Cortex of kidney (tissue), 1 donor: ENCODE measurements around the gene ATRN.

Experiments
- DNase-seq: peaks from one replicate; lab custom pipeline; 2025; lab: John Stamatoyannopoulos, UW

The ATRN gene

DNA sequence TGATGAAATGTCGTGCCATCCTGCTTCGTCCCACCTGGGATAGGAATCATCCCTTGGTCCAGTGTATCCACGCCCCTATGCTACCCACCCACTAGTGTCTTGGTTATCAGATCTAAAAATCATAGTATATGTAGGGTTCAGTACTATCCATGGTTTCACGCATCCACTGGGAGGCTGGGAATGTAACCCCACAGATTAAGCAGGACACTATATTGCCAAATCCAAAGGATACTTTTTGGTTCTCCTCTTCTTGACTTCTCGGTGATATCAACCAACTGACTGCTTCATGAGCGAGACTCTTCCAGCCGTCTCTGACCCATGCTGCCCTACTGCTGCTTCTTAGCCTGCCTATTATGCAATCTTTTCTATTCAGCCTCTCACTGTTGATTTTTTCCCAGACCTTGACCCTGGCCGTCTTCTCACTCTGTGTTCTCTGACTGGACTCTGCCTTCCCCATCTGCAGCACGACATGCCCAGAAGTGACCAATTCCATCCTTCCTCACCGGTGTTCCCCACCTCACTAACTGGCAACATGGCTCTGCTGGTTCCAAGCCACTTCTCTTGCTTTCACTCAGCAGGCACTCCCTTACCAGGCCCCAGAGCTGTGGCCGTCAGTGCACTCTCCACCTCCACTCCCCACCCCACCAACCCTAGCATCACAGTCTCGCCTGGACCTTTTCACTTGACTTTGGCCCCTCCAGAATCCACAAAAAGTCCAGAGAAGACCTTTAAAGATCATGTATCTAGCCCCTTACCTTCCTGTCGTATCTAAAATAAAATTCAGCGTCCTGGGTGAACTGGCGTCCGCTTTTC lies 157.9 kb downstream of the ATRN start:
- no peak for DNase-seq

- DNase-seq = no peak
Measured at GRCh38 chr20:3629893-3630292, 159.1 kb downstream of the ATRN start.

DNA sequence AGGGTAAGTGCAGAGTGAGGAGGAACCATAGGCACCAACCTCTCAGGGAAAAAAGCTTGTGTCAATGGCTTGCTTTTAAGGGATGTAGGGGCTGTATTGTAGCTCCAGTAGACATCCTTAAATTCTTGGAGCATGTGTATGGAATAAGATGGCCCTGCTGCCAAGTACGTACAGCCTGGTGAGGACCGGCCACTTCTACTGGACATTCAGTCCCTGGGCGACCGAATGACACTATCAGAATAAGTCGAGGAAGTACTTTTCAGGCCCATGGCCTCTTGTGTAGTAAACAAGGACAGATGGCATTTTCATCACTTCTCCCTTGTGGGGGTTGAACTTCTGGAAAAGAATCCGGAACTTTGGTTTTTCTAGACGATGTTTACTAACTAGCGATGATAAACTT lies 159.6 kb downstream of the ATRN start:
- no peak for DNase-seq

DNA sequence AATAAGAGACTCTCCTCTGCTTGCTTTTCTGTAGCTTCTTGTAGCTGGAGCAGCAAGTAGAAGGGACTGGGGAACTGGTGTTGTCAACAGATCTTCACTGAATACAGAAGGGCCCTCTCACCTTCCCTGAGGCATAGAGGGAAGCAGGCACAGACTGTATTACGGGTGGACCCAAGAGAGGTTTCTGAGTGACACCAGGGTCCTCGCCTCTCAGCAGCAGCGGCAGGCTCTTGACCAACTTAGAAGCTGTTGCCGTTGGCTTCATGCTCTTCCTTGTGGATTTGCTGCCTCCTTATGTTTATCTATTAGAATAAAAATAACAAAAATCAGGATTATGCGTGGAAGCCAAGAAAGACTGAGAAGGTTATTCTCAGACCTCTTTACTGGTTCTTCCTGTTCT lies 160.7 kb downstream of the ATRN start:
- no peak for DNase-seq

- no peak for DNase-seq
Measured at GRCh38 chr20:3632311-3633004, 161.6 kb downstream of the ATRN start.

- DNase-seq = no peak
Measured at GRCh38 chr20:3633913-3634478, 163.2 kb downstream of the ATRN start.

DNA sequence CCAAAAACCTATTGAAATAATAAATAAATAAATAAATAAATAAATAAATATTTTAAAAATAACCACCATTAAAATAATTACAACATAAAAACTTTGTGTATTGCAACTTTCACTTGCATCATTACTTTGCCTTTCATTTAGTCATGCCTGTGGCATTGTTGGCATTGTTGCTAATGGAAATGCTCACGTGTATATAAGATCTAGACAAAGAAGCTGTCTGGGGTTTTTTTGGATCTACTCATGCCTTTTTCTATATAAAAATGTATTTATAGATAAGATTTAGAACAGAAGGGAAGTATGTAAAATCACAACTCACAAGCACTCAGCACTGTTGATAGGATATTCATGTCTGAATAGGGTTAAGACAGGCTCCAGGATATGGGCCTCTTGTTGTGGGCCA lies 164.5 kb downstream of the ATRN start:
- DNase-seq = no peak

DNA sequence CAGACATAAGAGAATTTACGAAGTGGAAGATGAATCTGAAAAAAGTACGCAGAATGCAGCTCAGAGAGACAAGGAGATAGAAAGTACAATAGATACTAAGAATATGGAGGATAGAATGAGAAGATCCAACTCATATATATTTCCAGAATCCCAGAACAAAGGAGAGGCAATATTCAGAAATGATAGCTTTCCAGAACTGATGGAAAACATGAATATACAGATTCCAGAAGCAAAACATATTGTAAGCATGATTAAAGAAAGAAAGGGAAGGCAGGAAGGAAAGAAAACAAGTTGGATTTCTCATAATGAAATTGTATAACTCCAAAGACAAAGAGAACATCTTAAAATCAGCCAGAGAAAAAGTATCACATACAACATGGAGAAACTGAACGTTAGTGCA lies 169.4 kb downstream of the ATRN start:
- DNase-seq = no peak

GRCh38 chr20:3645309-3646066 lies 174.7 kb downstream of the ATRN start:
- DNase-seq = no peak

GRCh38 chr20:3646067-3646440 lies 175.2 kb downstream of the ATRN start:
- no peak for DNase-seq

DNA sequence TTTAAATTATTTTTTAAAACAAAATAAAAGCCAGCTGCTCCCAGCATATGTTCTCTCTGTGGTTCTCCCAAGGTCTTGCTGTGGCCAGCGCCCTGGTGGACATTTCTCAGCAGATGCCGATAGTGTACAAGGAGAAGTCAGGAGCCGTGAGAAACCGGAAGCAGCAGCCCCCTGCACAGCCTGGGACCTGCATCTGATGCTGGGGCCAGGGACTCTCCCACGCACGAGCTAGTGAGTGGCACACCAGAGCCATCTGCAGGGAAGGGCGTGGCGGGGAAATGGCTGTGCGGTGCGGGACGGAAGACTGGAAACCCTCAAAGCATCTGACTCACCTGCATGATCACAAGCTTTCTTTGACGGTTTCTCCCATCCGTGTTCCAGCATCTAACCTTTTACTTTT lies 175.8 kb downstream of the ATRN start:
- DNase-seq = no peak

GRCh38 chr20:3647473-3647872 lies 176.7 kb downstream of the ATRN start:
- DNase-seq = no peak

DNA sequence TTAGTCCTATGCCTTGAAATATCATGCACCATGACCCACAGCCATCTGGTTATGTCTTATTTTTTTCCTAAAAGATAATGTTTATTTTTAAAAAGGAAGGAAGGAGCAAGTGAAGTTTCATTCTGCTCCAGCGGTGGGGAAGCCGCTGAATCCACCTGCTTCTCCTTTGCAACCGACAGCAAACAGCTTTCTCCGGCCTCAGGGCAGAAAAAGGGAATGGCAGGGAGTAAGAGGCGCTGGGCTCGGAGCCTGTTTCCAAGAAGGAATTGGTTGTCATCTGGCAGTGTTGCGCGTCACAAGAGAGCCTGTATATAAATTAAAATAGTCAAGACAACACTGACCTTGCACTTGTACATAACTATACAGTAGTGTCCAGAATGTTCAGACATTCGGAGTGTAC lies 178.1 kb downstream of the ATRN start:
- no peak for DNase-seq

- DNase-seq = no peak
Measured at GRCh38 chr20:3651204-3651962, 180.6 kb downstream of the ATRN start.

DNA sequence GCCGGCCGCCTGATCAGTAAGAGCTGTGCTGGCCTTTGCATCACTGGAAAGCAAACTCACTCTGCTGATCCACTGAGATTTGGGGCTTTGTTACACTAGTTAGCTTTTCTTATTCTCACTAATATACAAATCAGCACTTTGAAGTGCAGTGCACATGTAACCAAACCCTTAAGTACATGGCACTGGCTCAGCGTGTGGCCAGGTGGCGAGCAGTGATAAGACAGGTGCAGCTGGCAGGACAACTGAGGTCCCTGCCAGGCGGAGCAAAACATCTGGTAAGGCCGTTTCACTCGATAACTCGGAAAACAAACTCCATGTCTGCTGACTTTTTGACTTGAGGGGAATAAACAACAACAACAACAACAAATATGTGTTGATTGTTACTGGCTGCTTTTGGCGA lies 181.4 kb downstream of the ATRN start:
- no peak for DNase-seq

GRCh38 chr20:3652676-3653596 lies 182.1 kb downstream of the ATRN start:
- DNase-seq = no peak

GRCh38 chr20:3653921-3654320 lies 183.1 kb downstream of the ATRN start:
- DNase-seq = no peak

DNA sequence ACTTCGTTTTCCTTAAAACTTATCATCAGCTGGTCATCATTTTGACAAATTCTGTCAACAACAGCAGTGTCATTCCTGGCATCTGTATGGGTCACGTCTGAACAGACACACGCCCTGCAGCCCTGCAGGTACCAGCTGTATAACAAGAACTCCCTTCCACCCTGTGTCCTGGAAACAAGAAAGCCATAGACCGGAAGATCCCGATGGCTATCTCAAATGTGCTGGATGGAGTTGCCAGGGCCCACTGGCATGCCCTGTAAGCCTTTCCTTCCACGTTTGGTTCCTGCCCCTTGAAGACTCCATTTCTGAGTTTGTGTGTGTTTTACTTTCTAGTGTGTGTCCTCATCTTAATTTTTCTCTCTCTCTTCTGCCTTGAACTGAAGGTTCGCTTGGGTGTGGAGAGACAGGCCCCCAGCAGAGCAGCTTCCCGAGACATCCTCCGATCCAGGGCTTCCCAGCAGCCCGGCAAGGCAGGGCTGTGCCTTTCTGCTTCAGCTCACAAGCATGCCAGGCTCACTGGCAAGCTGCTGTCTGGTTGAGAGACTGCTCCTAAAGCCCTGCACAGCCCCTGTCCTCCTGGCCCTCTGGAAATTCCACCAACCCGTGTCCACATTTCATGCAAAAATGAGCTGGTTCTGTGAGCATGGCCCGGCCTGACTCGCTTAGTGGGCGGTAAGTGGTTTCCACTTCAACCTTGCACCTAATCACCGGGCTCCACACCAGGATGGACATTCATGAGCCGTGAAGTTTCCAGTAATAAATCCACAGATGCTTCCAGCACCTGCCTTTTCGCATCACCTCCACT lies 183.7 kb downstream of the ATRN start:
- DNase-seq = no peak

GRCh38 chr20:3655131-3655405 lies 184.2 kb downstream of the ATRN start:
- no peak for DNase-seq

- no peak for DNase-seq
Measured at GRCh38 chr20:3658019-3658715, 187.3 kb downstream of the ATRN start.
